HG03060 (cell line): ENCODE measurements around the gene SLC40A1.

Experiments used
- ATAC-seq: cut with Tn5 transposase; IDR thresholded peaks from one replicate; pipeline ENCODE4 v1.9.1; 2021; ENCODE audit warnings: low read depth, moderate number of reproducible peaks; ENCODE audit not compliant: unreplicated experiment

Gene SLC40A1

GRCh38 chr2:189574793-189575475 is 5.7 kb downstream of the SLC40A1 start:
- ATAC-seq: no peak

- ATAC-seq: no peak
Observed at GRCh38 chr2:189570570-189571031, 10.0 kb downstream of the SLC40A1 start.

- ATAC-seq: no peak
Observed at GRCh38 chr2:189569295-189569910, 11.2 kb downstream of the SLC40A1 start.

- no peak for ATAC-seq
Observed at GRCh38 chr2:189566046-189566445, 14.5 kb downstream of the SLC40A1 start.

GRCh38 chr2:189561371-189562038 is 19.1 kb downstream of the SLC40A1 start:
- ATAC-seq: no peak

GRCh38 chr2:189560273-189560586 is 20.4 kb downstream of the SLC40A1 start:
- no peak for ATAC-seq

DNA sequence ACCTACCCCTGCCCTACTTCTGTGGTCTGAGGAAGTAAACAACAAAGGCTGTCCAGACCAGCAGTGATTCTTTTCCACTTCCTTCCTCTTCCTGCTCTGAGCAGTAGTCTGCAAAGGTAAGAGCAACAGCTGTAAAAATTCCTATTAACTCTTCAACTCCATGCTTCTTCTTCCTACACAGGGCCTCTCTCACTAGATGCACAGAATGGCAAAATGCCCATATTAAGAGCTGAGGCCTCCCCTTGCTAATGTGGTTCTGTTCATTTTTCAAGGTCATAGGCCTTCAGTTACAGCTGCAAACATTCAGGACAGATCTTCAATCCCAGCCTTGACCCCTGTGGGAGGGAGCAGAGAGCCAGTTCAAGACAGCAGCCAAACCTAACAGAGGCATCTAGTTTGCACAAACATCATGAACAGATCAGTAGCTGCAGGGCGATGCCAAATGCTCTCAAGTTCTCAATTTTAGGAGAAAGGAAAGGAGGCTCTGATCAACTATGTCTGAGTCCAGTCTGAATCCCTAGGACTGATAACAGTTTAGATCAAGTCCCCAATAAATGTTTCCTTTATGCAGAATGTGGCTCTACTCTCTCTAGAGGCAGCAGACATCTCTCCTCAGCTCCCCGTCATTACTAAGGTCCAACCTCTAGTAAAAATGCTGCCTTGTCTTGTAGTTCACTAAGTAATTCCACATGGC is 20.9 kb downstream of the SLC40A1 start:
- ATAC-seq: no peak

GRCh38 chr2:189558516-189559272 is 21.9 kb downstream of the SLC40A1 start:
- no peak for ATAC-seq

- ATAC-seq: no peak
Observed at GRCh38 chr2:189557373-189557772, 23.2 kb downstream of the SLC40A1 start.

DNA sequence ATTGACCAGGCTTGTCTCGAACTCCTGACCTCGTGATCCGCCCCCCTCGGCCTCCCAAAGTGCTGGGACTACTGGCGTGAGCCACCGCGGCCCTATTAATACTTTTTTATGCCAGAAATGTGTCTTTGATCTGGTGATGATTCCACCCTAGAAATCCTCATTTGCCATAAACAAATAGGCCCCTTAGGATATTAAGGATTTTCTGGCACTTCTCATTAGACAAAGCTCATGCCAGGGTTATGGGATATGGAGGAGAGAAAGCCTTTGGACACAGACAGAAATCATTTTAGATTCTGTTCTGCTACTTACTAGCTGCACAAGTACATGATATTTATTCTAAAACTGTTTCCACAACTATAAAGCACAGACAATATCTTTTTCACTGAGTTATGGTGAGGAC is 24.1 kb downstream of the SLC40A1 start:
- no peak for ATAC-seq

DNA sequence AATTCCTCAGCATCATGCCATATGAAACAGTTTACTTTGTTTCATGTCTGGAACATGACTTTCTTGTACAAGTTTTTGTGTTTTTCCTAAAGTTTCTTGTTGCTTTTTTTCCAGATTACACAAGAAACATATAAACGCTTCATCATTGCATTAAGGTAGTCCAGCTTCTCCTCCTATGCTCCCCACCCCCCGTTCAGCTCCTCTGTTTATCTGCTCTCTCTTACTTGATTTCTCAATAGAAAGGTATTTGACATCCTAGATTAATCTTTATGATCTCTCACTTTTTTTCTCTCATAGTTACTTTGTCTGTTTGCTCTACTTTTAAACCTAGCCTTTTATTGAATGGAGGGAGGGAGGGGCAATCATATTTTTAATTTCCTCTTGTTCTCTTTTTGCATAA is 25.4 kb downstream of the SLC40A1 start:
- no peak for ATAC-seq

DNA sequence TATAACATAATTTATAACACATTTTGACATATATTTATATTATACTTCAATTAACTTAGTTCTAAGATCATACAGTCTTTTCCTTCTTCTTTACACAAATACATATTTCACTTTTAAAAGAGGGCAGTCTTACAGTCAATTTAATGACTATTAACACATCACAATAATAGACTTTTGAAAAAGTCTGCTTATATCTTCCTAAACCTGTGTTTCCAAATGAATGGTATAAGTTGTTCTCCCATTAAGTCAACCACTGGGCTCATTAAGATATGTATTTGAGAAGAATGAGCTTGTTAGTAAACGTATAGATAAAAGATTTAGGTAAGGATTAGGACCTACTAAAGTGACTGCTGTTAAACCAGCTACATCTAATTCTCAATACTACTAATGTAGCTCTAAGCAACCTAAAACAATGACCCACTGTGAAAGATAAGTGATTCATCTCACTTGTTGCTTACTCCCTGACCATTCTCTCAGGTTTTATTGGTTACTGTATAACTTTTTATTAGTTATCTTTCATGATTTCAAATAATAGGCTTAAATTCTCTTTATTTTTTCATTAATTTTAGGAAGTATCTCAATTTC is 27.0 kb downstream of the SLC40A1 start:
- ATAC-seq: no peak

GRCh38 chr2:189552991-189553404 is 27.6 kb downstream of the SLC40A1 start:
- ATAC-seq: no peak

GRCh38 chr2:189552334-189552990 is 28.1 kb downstream of the SLC40A1 start:
- ATAC-seq: no peak

- ATAC-seq: no peak
Observed at GRCh38 chr2:189551808-189552207, 28.8 kb downstream of the SLC40A1 start.

GRCh38 chr2:189549449-189549832 is 31.1 kb downstream of the SLC40A1 start:
- no peak for ATAC-seq

DNA sequence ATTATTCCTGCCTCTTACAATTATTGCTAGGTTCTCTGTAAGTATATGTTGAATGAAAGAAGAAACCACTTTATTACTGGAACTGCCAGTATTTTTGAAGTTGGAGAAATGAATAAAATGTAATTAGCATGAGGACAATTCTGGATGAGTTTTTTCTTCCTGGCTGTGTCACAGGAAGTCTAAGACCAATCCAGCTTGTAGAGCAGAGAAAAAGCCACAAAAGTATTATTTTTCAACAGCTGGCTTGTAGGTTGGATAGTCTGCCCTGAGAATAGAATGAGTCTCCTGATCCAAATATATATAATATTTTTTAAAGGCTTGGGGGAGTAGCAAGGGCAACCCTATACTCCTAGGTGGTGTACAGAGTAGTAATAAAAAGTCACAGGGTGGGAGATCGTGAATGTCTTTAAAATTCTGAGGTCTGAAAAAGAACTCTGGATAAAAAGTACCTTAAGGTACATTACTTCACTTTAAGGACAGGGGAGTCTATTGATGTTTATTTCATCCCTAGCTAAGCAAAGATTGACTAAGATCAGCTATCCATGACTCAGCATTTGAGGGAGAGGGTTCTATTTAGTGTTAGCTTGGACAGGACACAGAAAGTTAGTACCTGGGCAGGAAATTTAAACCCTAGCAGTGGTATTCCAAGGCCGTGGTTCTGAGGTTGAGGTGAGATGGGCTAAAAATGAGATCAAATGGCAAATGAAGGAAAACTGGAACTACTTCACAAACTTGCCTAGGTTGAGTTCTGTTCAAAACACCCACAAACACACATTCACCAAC is 31.7 kb downstream of the SLC40A1 start:
- no peak for ATAC-seq

GRCh38 chr2:189545418-189545817 is 35.2 kb downstream of the SLC40A1 start:
- no peak for ATAC-seq
